GM18909 (cell line): ENCODE results near the gene OR4D1.

ENCODE experiments used
- ATAC-seq: cut with Tn5 transposase; IDR thresholded peaks from one replicate; pipeline ENCODE4 v1.9.1; 2021; ENCODE audit warnings: mild to moderate bottlenecking; ENCODE audit not compliant: unreplicated experiment, poor library complexity

The OR4D1 gene

DNA sequence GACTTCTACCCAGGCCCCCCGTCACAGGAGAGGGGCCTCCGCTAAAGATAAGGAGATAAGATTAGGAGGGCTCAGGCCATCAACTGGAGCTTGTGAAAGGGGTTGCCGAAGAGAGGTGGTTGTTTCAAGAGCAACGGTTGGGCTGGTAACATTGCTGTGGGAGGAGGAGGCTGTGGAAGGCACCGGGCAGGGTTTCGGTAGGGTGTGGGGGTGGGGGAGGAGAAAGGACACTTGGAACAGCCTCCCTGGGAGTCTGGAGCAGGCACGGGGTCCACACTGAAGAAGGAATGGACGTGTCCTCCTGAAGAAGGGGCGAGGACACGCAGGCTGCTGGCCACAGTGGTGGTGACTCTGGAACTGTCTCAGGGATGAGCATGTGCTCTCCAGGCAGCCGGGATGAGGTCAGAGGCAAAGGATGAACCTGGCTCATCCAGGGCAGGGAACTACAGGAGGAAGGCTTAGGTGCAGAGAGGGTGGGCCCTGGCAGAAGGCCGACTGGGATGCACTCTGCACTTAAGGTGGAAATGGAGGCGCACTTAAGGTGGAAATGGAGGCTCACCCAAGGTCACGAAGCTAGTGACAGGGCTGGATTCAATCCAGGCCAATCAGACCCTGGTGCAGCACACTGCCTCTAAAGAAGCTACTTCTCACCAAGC, 43.2 kb downstream of the OR4D1 start:
- ATAC-seq: no peak

DNA sequence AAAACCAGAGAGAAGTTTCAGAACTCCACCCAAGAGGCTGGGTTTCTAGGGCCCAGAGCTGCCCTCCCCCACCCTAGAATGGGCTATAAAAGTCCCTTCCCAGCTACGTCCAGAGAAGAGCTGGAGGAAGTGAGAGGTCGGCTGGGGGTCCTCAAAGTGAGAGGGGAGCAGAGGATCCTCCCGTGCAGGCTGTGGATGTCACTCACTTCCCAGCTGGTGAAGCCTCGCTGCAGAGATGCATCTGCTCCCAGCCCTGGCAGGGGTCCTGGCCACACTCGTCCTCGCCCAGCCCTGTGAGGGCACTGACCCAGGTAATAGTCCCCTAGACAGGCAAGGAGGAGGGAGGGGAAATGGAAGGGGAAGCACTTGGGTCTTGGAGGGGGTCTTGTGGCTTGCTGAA, 44.4 kb downstream of the OR4D1 start, which contains the start of gene EPX:
EPX (plus strand) TSS at position 115 of the 400 bp plus-strand sequence; CDS start at position 236, 121 bp downstream.
- no peak for ATAC-seq

DNA sequence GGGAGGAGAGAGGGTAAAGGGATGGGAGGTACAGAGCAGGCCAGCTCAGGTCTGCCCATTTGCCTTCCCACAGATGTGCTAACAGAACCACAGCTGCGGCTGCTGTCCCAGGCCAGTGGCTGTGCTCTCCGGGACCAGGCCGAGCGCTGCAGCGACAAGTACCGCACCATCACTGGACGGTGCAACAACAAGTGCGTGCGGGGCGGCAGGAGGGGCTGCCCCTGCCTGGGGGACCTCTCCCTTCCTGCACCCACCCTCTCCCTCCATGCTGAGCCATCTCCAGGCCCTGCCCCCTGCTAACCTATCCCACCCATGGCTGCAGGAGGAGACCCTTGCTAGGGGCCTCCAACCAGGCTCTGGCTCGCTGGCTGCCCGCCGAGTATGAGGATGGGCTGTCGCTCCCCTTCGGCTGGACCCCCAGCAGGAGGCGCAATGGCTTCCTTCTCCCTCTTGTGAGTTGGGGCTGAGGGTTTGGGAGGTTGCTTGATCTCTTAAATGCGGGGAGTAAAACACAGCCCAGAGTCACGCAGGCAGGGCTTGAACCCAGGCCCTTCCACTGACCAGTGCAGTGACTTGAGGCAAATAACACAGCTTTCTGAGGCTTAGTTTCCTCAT, 45.6 kb downstream of the OR4D1 start:
- no peak for ATAC-seq

DNA sequence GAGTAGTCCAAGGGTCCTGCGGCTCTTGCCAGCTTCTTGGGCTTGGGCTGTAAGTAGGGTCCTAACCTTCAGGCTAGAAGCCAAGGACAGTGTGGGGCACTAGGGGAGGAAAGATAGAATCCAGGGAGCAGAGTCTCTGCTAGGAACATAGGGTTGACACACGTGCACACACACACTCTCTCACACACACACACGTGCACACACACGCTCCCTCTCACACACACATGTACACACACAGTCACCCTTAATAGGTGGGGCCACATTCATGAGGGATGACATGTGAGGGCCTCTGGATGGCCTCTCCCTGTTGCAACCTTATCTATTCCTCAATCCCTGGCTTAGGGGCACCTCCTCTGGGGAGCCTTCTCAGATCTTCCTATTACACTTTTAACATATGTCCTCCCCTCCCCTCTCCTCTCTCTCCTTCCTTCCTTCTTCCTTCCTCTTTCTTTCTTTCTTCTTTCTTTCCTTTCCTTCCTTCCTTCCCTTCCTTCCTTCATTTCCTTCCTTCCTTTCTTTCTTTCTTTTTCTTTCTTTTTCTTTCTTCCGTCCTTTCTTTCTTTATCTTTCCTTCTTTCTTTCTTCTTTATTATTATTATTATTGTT, 47.4 kb downstream of the OR4D1 start:
- no peak for ATAC-seq

DNA sequence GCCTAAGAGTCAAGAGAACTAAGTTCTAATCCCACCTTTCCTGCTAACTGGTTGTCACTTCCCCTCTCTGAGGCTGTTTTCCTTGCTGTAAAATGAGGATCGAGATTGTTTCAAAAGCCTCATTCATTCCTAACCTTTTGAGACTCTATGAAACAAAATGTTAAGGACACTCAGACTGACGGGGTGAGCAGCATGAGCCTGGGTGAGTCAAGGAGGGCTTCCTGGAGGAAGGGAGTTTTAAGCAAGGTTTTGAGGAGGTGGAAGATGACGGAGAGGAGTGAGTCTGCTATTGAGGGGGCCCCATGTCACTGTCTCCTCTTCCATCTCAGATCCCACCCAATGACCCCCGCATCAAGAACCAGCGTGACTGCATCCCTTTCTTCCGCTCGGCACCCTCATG, 48.4 kb downstream of the OR4D1 start:
- ATAC-seq: no peak

DNA sequence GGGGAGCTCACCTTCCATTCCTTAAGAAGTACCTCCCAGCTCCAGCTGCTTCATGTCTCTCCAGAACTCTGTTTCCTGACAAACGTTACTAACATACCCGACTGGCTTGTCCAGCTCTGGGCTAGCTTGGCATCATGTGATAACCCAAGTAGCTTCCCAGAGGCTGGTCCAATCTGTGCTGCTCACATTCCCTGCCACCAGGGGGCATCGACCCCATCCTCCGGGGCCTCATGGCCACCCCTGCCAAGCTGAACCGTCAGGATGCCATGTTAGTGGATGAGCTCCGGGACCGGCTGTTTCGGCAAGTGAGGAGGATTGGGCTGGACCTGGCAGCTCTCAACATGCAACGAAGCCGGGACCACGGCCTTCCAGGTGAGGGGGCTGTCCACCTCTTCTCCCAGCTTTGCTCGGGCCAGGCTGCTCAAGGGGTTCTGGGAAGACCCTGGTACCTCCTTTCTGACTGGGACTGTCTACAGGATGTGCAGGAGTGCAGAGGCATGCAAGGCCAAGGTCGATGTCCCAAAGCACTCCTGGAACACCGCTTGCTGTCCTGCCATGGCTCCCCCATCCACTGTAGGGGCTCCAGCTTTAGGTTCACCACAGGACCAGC, 51.9 kb downstream of the OR4D1 start:
- peak; percentile 51 for ATAC-seq

DNA sequence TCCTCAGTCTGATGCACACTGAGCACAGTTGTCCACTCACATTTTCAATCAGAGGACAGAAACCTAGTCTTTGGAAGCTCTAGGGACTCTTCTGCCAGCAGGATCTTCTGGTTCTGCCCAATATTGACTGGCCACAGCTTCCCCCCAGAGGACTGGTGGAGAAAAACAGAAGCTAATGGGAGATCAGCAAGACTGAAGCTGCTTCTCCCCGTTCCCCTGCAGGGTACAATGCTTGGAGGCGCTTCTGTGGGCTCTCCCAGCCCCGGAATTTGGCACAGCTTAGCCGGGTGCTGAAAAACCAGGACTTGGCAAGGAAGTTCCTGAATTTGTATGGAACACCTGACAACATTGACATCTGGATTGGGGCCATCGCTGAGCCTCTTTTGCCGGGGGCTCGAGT, 54.7 kb downstream of the OR4D1 start:
- ATAC-seq: no peak

DNA sequence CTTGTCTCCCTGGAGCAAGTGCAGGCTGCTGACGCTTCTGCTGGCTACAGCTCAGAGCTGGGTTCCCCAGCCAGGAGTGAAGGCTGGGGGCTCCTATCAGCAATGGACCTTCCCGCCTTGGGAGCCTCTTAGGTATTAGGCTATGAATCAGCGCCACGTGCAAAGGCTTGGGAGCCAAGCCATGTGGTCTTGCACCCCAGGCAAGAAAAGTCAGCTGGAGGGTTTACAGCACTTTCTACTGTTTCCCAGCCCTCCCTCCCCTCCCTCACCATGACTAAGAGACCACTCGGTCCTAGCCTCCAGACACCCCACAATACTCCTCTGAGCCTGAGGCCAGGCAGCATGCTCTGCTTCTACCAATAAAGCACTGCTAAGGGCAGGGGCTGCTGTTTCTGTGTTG, 56.6 kb downstream of the OR4D1 start:
- no peak for ATAC-seq

DNA sequence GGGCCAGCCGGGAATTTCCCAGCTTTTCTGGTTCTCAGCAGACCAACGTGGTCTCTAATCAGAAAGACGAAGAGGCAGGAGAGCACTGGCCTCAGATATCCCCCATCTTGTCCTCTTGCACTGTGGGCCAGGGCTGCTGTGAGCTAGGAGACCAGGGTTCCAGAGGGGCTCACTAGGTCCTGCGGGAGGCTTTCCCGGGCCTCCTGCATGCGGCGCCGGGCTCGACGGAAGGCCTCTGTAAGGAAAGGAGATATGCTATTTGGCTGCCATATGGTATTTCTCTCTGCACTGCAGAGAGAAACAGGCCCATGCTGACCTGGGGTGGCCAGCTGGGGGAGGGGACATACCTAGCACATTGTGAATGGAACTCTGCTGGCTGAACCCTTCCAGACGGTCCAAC, 57.8 kb downstream of the OR4D1 start:
- no peak for ATAC-seq

DNA sequence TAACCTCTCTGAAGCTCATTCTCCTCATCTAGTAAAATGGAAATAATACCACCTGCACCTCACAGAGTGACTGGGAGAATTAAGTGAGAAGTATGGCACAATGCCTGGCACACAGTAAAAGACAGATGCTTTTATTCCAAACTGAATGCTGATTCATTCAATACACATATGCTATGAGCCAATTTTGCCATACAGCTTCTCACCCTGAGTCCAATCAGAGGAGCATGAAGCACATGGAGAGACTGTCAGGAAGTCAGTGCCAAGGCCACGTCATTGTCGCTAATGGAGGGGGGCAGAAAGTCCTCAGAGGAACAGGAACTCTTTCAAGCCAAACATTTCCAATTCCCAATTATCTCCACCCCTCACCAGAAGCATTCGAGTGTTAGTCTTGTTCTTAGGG, 59.3 kb downstream of the OR4D1 start:
- ATAC-seq: no peak

DNA sequence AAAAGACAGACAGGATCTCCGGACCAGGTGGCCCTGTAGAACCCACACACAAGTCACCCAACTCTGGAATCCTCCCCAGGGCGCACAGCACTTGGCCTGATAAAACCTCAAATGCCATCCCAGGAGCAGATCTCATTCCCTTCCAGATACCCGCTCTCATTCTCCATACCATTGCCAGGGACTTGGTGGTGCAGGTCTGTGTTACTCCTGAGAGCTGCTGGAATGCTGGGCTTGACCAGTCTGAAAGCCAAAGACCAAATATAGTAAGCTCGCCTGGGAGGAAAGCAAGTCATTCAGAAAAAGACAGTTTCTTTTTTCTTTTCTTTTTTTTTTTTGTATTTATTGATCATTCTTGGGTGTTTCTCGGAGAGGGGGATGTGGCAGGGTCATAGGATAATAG, 60.2 kb downstream of the OR4D1 start:
- ATAC-seq: no peak
